ENCODE results near the gene FLOT2.

GRCh38 chr17:28935744-28936460 lies 38.4 kb upstream of the FLOT2 start:
- TF ChIP-seq SUZ12 (IDR thresholded peaks at IDR 0.05) = no peak
- TF ChIP-seq SP1 (IDR thresholded peaks at IDR 0.05) = no peak
- TF ChIP-seq PKNOX1 (IDR thresholded peaks at IDR 0.05) = no peak
- TF ChIP-seq ARNT (IDR thresholded peaks at IDR 0.05) = no peak
- no peak for TF ChIP-seq FOXK2 (IDR thresholded peaks at IDR 0.05)
- no peak for TF ChIP-seq FOXM1 (IDR thresholded peaks at IDR 0.05; ENCODE audit: borderline replicate concordance)
- no peak for TF ChIP-seq ELF4 (IDR thresholded peaks at IDR 0.05)
- no peak for TF ChIP-seq FOXA1 (IDR thresholded peaks at IDR 0.05)
- TF ChIP-seq BHLHE40 (IDR thresholded peaks at IDR 0.05; ENCODE audit: borderline replicate concordance) = no peak
- TF ChIP-seq L3MBTL2 (conservative IDR thresholded peaks at IDR 0.05) = no peak
- no peak for TF ChIP-seq CTBP1 (IDR thresholded peaks at IDR 0.05; ENCODE audit: borderline replicate concordance)

All from HEK293T (cell line).